ENCODE results near the gene SRPRB.
A peak's percentile ranks its signal among the peaks of the same experiment; 100 is the strongest.

SRPRB gene

GRCh38 chr3:133792171-133792763 lies 13.3 kb upstream of the SRPRB start:
- TF ChIP-seq CTCF (IDR thresholded peaks at IDR 0.05; ENCODE audit: low read depth, low read length, missing control alignments), result no peak
- no peak overlapping the region for H3K4me3 ChIP-seq (ENCODE audit: low read depth, low read length)
- DNase-seq (ENCODE audit: low read depth), result no peak

DNA sequence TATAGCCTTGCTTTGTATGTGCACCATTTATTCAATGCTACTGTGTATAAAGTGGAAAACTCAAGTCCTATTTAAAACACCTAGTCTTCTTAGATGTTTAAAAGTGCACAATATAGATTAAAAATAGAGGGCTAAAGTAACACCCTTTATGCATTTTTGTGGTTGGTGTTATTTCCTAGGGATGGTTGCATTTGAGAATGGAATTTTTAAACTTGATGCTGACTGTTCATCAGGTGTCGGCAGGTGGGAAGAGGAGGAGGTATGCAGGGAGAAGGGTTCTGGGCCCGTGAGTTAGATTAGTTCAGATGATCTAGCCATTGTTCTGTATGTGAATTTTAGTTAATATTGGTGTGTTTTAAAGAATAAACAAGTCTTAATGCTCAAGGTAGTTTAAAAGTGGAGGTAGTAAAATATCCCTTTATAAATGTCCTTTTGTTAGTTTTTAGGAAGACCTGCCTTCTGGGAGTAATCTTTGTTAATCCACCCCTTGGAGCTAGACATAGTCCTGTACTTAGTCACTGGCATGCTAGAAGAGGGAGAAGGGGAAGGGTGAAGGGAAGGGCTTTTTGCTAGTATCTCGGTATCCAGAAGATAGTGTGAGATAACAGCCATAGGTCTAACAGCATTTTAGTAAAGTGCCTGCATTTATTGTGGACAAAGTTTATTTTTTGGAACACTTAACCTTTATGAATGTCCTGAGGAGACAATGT lies 8.1 kb upstream of the SRPRB start:
- no peak for TF ChIP-seq CTCF (IDR thresholded peaks at IDR 0.05; ENCODE audit: low read depth, low read length, missing control alignments)
- no peak overlapping the region for H3K4me3 ChIP-seq (ENCODE audit: low read depth, low read length)
- DNase-seq (ENCODE audit: low read depth), result no peak

DNA sequence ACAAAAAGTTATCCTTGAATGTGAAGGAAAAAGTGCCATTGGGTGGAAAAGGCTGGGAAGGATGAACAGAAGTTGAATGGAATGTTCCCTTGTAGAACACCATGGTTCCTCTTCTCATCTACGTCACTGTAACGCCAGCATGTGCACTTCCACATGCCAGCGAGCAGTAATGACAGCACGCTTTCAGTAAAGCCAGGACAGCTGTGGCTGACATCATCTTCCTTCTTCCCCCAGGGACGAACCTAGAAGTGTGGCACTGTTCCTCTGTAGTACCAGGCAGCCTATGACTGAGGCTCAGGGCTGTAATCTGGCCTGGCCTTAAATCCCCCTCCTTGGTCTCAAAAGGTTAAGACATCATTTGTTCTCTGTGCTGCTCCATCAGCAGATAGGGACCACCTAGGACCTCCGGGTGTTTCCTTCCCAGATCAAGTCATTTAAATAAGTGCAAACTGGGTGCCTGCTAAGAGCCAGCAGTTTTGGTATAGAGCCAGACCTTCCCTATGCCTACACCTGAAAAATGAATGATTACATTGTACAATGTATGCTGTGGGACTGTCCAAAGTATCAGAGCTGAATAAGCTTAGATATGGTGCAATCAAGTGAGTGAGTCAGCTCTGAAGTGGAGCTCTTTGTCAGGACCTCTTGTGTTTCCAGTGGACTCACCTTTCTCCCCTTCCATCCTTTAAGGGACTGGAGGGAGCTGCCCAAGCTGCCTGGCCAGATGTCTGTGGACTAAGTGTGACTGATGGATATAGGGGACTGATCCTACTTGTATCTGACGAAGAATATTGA lies 5.6 kb upstream of the SRPRB start:
- no peak overlapping the region for H3K4me3 ChIP-seq (ENCODE audit: low read depth, low read length)
- DNase-seq (ENCODE audit: low read depth), result no peak
- TF ChIP-seq CTCF (IDR thresholded peaks at IDR 0.05; ENCODE audit: low read depth, low read length, missing control alignments), result no peak

GRCh38 chr3:133803469-133803868 lies 2.1 kb upstream of the SRPRB start:
- TF ChIP-seq CTCF (IDR thresholded peaks at IDR 0.05; ENCODE audit: low read depth, low read length, missing control alignments), result no peak
- no peak for DNase-seq (ENCODE audit: low read depth)
- H3K4me3 ChIP-seq (ENCODE audit: low read depth, low read length), result no peak overlapping the region

- DNase-seq (ENCODE audit: low read depth), result no peak
- TF ChIP-seq CTCF (IDR thresholded peaks at IDR 0.05; ENCODE audit: low read depth, low read length, missing control alignments), result no peak
- peak overlapping the region; percentile 77; the same call in 1 of the 2 replicates for H3K4me3 ChIP-seq (ENCODE audit: low read depth, low read length)
Observed at GRCh38 chr3:133804896-133805295, 719 bp upstream of the SRPRB start.

- TF ChIP-seq CTCF (IDR thresholded peaks at IDR 0.05; ENCODE audit: low read depth, low read length, missing control alignments), result no peak
- peak overlapping the region; percentile 77 for H3K4me3 ChIP-seq (ENCODE audit: low read depth, low read length)
- DNase-seq (ENCODE audit: low read depth), result no peak
Observed at GRCh38 chr3:133805384-133805701, 272 bp upstream of the SRPRB start.
